DOHH2 (cell line): Measurements from ENCODE around the gene FSCN2.

Source experiments
- H3F3A ChIP-seq: fragments of 200-600 bp; sonication (generic), shearing (Covaris generic); 2 replicates; pipeline ENCODE4 v1.6.0; 2016; ENCODE audit warnings: antibody characterized with exemption, mild to moderate bottlenecking; ENCODE audit not compliant: control insufficient read depth, insufficient read depth
- H3K27ac ChIP-seq: fragments of 200-600 bp; sonication (generic); 2 replicates; pipeline ENCODE4 v1.5.1; 2014; ENCODE audit warnings: low read depth, mild to moderate bottlenecking, low read length, moderate library complexity
- H3K27me3 ChIP-seq: fragments of 200-600 bp; sonication (generic); 2 replicates; pipeline ENCODE4 v1.6.1; 2014; ENCODE audit warnings: mild to moderate bottlenecking, low read length, mixed read lengths; ENCODE audit not compliant: control insufficient read depth
- H3K36me3 ChIP-seq: fragments of 200-600 bp; sonication (generic); 2 replicates; pipeline ENCODE4 v1.6.1; 2014; ENCODE audit warnings: mild to moderate bottlenecking, low read length, moderate library complexity, mixed read lengths; ENCODE audit not compliant: control insufficient read depth
- H3K4me1 ChIP-seq: fragments of 200-600 bp; sonication (generic); 2 replicates; pipeline ENCODE4 v1.6.1; 2014; ENCODE audit warnings: mild to moderate bottlenecking, low read length, mixed read lengths; ENCODE audit not compliant: control insufficient read depth
- H3K4me2 ChIP-seq: fragments of 200-600 bp; sonication (generic); 2 replicates; pipeline ENCODE4 v1.6.0; 2014; ENCODE audit warnings: mild to moderate bottlenecking, low read length, moderate library complexity
- H3K4me3 ChIP-seq: fragments of 200-600 bp; sonication (generic); 2 replicates; pipeline ENCODE4 v1.5.1; 2014; ENCODE audit warnings: mild to moderate bottlenecking, low read length, mixed read lengths
- H3K79me2 ChIP-seq: fragments of 200-600 bp; sonication (generic); 2 replicates; pipeline ENCODE4 v1.6.1; 2014; ENCODE audit warnings: mild to moderate bottlenecking, low read length, mixed read lengths; ENCODE audit not compliant: control insufficient read depth
- H3K9me2 ChIP-seq: fragments of 200-600 bp; sonication (generic); replicated peaks from 2 replicates; pipeline ENCODE4 v1.6.1; 2014; ENCODE audit warnings: mild to moderate bottlenecking, low read length, mixed read lengths; ENCODE audit not compliant: control insufficient read depth
- H3K9me3 ChIP-seq: fragments of 200-600 bp; sonication (generic); 2 replicates; pipeline ENCODE4 v1.6.1; 2014; ENCODE audit warnings: antibody characterized with exemption, low read length, mixed read lengths; ENCODE audit not compliant: control insufficient read depth, insufficient read depth
- H4K20me1 ChIP-seq: fragments of 200-600 bp; sonication (generic); 2 replicates; pipeline ENCODE4 v1.6.0; 2014; ENCODE audit warnings: low read depth, mild to moderate bottlenecking, antibody characterized with exemption, low read length, moderate library complexity; ENCODE audit not compliant: control insufficient read depth, insufficient read depth
- CTCF ChIP-seq: fragments of 200-600 bp; sonication (generic); IDR thresholded peaks from one replicate; pipeline ENCODE4 v1.5.1; 2014; ENCODE audit warnings: antibody characterized with exemption, mild to moderate bottlenecking, low read depth, low read length; ENCODE audit not compliant: poor library complexity, severe bottlenecking
- EZH2phosphoT487 ChIP-seq: fragments of 200-600 bp; sonication (generic); IDR thresholded peaks from 2 replicates; pipeline ENCODE4 v1.6.1; 2017; ENCODE audit warnings: borderline replicate concordance, mild to moderate bottlenecking, antibody characterized with exemption, low read length, moderate library complexity, mixed read lengths

The FSCN2 gene

GRCh38 chr17:81483085-81483861 is 44.9 kb upstream of the FSCN2 start:
- no peaks in the 10 kb centered on the region for H3K9me2 ChIP-seq
- no peak overlapping the region for H3K4me3 ChIP-seq
- H3K27ac ChIP-seq = no peak overlapping the region
- TF ChIP-seq CTCF = no peak
- TF ChIP-seq EZH2phosphoT487 = no peak
- H3K4me2 ChIP-seq = peak overlapping the region; percentile 85; the same call in 1 of the 2 replicates
- no peaks in the 10 kb centered on the region for H3K9me3 ChIP-seq
- H3K36me3 ChIP-seq = no peaks in the 10 kb centered on the region
- no peaks in the 10 kb centered on the region for H3K27me3 ChIP-seq
- H4K20me1 ChIP-seq = no peaks in the 10 kb centered on the region
- no peaks in the 10 kb centered on the region for H3F3A ChIP-seq
- no peaks in the 10 kb centered on the region for H3K79me2 ChIP-seq
- H3K4me1 ChIP-seq = peaks cover 29% of the 10 kb centered on the region

GRCh38 chr17:81483862-81484194 is 44.3 kb upstream of the FSCN2 start:
- TF ChIP-seq CTCF (no peak), EZH2phosphoT487 (no peak)

GRCh38 chr17:81484195-81484979 is 43.8 kb upstream of the FSCN2 start:
- Histone ChIP-seq H3F3A (no peaks in the 10 kb centered on the region), H3K9me3 (no peaks in the 10 kb centered on the region), H3K9me2 (no peaks in the 10 kb centered on the region), H3K27me3 (no peaks in the 10 kb centered on the region), H3K27ac (no peak overlapping the region), H3K4me2 (peak overlapping the region; percentile 85), H4K20me1 (no peaks in the 10 kb centered on the region), H3K4me3 (peak overlapping the region; percentile 70), H3K79me2 (no peaks in the 10 kb centered on the region), H3K36me3 (no peaks in the 10 kb centered on the region), H3K4me1 (peaks cover 29% of the 10 kb centered on the region)
- peak; percentile 89 for TF ChIP-seq CTCF
- no peak for TF ChIP-seq EZH2phosphoT487

More at GRCh38 chr17:81483862-81484194, 44.3 kb upstream of the FSCN2 start:
- H4K20me1 ChIP-seq = no peaks in the 10 kb centered on the region
- no peaks in the 10 kb centered on the region for H3K9me3 ChIP-seq
- H3K27ac ChIP-seq = no peak overlapping the region
- H3K4me2 ChIP-seq = peak overlapping the region; percentile 85
- H3K4me1 ChIP-seq = peaks cover 29% of the 10 kb centered on the region
- no peaks in the 10 kb centered on the region for H3K36me3 ChIP-seq
- H3F3A ChIP-seq = no peaks in the 10 kb centered on the region
- peak overlapping the region; percentile 70 for H3K4me3 ChIP-seq
- H3K27me3 ChIP-seq = no peaks in the 10 kb centered on the region
- no peaks in the 10 kb centered on the region for H3K9me2 ChIP-seq
- no peaks in the 10 kb centered on the region for H3K79me2 ChIP-seq
